NT2/D1 (cell line): ENCODE measurements around the gene FAM20C.

ENCODE experiments used
- SUZ12 ChIP-seq: IDR thresholded peaks from 2 replicates; pipeline ENCODE4 v1.6.1; 2011; ENCODE audit not compliant: insufficient read length, insufficient read depth; ENCODE audit errors: extremely low read depth
- YY1 ChIP-seq: IDR thresholded peaks from 2 replicates; pipeline ENCODE4 v1.6.1; 2011; ENCODE audit not compliant: insufficient read length, insufficient read depth
- ZNF274 ChIP-seq: IDR thresholded peaks from 2 replicates; pipeline ENCODE4 v1.6.1; 2011; ENCODE audit warnings: mild to moderate bottlenecking, low read depth, low read length

DNA sequence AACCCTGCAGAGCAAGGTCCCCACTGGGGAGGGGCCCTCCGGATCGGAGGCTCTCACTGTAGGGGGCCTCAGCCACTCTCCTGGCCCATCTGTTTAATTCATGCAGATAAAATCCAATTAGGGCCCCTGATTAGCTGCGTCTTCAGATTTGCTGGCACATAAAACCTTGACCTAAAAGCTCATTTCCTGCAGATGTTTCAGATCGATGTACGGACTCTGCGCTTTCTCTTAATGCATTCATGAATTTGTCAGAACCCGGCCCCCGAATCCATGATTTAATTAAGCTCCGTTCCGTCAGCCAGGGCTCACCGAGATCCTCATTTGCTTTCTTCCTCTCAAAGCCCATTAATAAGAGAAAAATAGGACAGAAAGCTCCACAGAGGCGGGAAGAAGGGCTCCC lies 57.6 kb downstream of the FAM20C start:
- TF ChIP-seq YY1 (no peak), SUZ12 (no peak), ZNF274 (no peak)
